Measurements from ENCODE around the gene HAGHL. TPM values are rescaled to one million over a fixed set of nuclear protein-coding genes. Genes with fewer than 3 reads are reported as not detected.

HAGHL gene
- total and polyA plus RNA-seq, 2 donors (not counting 3 experiments of a cell fraction or from before 2014, with no cell fraction given), result 6.3 to 6.8 TPM

DNA sequence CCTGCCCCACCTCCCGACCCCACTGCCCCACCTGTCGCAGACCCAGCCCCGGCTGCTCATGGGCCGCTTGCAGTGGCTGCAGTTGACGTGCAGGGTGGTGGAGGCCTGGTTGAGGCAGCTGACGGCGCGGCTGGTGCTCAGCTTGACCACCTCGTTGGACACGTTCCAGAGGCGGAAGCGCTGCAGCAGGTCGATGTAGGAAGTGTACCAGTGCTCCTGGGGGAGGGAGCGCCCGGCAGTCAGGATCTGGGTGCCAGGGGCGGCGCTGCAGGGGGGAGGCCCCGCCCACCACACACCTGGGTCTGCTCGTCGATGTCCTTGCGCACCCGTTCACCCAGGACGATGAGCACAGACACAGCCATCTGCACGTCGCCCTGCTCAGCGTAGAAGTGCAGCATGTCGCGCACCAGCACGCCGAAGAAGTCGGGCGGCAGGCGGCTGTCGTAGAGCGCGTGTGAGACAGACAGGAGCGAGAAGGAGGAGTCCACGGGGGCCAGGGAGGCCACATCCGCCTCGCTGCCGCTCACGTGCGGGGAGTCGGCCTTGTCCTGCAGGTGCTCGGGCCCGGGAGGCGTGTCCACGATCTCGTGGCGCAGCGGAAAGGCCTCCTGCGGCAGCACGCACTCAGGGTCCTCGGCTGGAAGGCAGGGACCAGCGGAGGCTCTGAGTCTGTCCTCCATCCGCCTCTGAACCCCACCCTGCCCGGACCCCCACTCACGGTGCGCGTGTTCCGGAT, 41.8 kb upstream of the HAGHL start:
- Histone ChIP-seq H4K20me1 (replicated peaks; ENCODE audit: control insufficient read depth, extremely low read depth, insufficient read depth, low read length) (no peaks in the 10 kb centered on the region), H3K4me2 (ENCODE audit: insufficient read depth, low read length) (no peak overlapping the region), H2AFZ (ENCODE audit: low read depth, low read length) (no peak overlapping the region), H3K9me1 (replicated peaks; ENCODE audit: control insufficient read depth, extremely low read depth, insufficient read depth, low read length) (no peaks in the 10 kb centered on the region), H3K79me2 (ENCODE audit: control insufficient read depth, insufficient read depth, low read length) (peaks cover 31% of the 10 kb centered on the region), H3K4me3 (replicated peaks in 1 of 3; ENCODE audit: insufficient read depth in 1 of 3, low read depth in 1 of 3, low read length in 3 of 3) (no peak overlapping the region), H3K36me3 (ENCODE audit: control insufficient read depth in 2 of 2, extremely low read depth in 1 of 2, insufficient read depth in 2 of 2, low read length in 2 of 2) (peaks cover 7 to 22% of the 10 kb centered on the region in 2 experiments), H3K9ac (replicated peaks; ENCODE audit: extremely low read depth, insufficient read depth, low read length) (no peak overlapping the region), H3K9me3 (replicated peaks; ENCODE audit: control insufficient read depth, insufficient read depth, low read length) (no peaks in the 10 kb centered on the region), H3K27me3 (ENCODE audit: control insufficient read depth in 2 of 2, insufficient read depth in 2 of 2, low read length in 2 of 2) (no peaks in the 10 kb centered on the region), H3K4me1 (ENCODE audit: control insufficient read depth, extremely low read depth, insufficient read depth, low read length) (peaks cover 26% of the 10 kb centered on the region), H3K27ac (ENCODE audit: insufficient read depth, low read depth, low read length) (no peak overlapping the region)
- ChIA-PET CTCF (interaction anchor here (1.5 to 1.8 kb wide), 2 partner anchors 10 to 106 kb away, joined by 4 to 5 read pairs; partner anchors contain the start of gene RHBDL1), POLR2A (no interaction called here)
- DNase-seq (ENCODE audit: low read depth, low spot score), result no peak
- FAIRE-seq, result no peak
- dilution Hi-C loops (cut with MboI; ENCODE audit: extremely low pct_ligation_motif_present, low sequenced_read_pairs), result no loop called here
- intact Hi-C loops (cut with micrococcal nuclease), result no loop called here
- TF ChIP-seq FOS (IDR thresholded peaks at IDR 0.05; ENCODE audit: borderline replicate concordance, insufficient read depth, low read length) (no peak), POLR2A (IDR thresholded peaks at IDR 0.05; ENCODE audit: low read depth, low read length) (no peak), POLR2AphosphoS5 (IDR thresholded peaks at IDR 0.05; ENCODE audit: insufficient read depth, low read depth, low read length) (no peak), MYC (IDR thresholded peaks at IDR 0.05; ENCODE audit: low read depth, low read length) (no peak), EZH2 (IDR thresholded peaks at IDR 0.05; ENCODE audit: borderline replicate concordance, low read depth, low read length, severe bottlenecking) (no peak), GATA2 (IDR thresholded peaks at IDR 0.05; ENCODE audit: insufficient read depth, insufficient read length, low read depth, low read length) (no peak), JUN (IDR thresholded peaks at IDR 0.05; ENCODE audit: borderline replicate concordance, insufficient read depth, insufficient read length, low read depth) (no peak)
- TF ChIP-seq, protein P1, sequence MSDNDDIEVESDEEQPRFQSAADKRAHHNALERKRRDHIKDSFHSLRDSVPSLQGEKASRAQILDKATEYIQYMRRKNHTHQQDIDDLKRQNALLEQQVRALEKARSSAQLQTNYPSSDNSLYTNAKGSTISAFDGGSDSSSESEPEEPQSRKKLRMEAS (IDR thresholded peaks at IDR 0.05; ENCODE audit: insufficient read depth, insufficient read length), result no peak
- TF ChIP-seq, protein P2, sequence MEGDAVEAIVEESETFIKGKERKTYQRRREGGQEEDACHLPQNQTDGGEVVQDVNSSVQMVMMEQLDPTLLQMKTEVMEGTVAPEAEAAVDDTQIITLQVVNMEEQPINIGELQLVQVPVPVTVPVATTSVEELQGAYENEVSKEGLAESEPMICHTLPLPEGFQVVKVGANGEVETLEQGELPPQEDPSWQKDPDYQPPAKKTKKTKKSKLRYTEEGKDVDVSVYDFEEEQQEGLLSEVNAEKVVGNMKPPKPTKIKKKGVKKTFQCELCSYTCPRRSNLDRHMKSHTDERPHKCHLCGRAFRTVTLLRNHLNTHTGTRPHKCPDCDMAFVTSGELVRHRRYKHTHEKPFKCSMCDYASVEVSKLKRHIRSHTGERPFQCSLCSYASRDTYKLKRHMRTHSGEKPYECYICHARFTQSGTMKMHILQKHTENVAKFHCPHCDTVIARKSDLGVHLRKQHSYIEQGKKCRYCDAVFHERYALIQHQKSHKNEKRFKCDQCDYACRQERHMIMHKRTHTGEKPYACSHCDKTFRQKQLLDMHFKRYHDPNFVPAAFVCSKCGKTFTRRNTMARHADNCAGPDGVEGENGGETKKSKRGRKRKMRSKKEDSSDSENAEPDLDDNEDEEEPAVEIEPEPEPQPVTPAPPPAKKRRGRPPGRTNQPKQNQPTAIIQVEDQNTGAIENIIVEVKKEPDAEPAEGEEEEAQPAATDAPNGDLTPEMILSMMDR (IDR thresholded peaks at IDR 0.05; ENCODE audit: extremely low read depth in 1 of 2, insufficient read depth in 1 of 2, low read depth in 1 of 2, low read length in 2 of 2), result no peak
- no TSS peak for BruUV-seq (replicated peaks)
